SK-N-SH treated with all-trans-retinoic acid at 6 μM for 48 hours (cell line): ENCODE measurements around the gene CIC.
A peak's percentile ranks its signal among the peaks of the same experiment; 100 is the strongest.

Source experiments
- CSDC2 ChIP-seq: fragments of 250-450 bp; sonication (Bioruptor Pico); IDR thresholded peaks from 2 replicates; pipeline ENCODE4 v1.5.0; 2020; ENCODE audit warnings: mild to moderate bottlenecking, moderate library complexity
- ZNF565 ChIP-seq: fragments of 450-650 bp; formaldehyde crosslinking; conservative IDR thresholded peaks from 2 replicates; pipeline ENCODE4 v1.5.0; 2020; ENCODE audit warnings: low read depth, mild to moderate bottlenecking, moderate library complexity
- ZNF8 ChIP-seq: fragments of 450-650 bp; formaldehyde crosslinking; IDR thresholded peaks from 2 replicates; pipeline ENCODE4 v1.5.0; 2020; ENCODE audit warnings: mild to moderate bottlenecking, moderate library complexity
- TF ChIP-seq, protein P1 (sequence below): fragments of 250-450 bp; sonication (Bioruptor Pico); IDR thresholded peaks from 2 replicates; pipeline ENCODE4 v1.8.0; 2020; ENCODE audit warnings: mild to moderate bottlenecking, moderate library complexity, borderline replicate concordance

DNA sequence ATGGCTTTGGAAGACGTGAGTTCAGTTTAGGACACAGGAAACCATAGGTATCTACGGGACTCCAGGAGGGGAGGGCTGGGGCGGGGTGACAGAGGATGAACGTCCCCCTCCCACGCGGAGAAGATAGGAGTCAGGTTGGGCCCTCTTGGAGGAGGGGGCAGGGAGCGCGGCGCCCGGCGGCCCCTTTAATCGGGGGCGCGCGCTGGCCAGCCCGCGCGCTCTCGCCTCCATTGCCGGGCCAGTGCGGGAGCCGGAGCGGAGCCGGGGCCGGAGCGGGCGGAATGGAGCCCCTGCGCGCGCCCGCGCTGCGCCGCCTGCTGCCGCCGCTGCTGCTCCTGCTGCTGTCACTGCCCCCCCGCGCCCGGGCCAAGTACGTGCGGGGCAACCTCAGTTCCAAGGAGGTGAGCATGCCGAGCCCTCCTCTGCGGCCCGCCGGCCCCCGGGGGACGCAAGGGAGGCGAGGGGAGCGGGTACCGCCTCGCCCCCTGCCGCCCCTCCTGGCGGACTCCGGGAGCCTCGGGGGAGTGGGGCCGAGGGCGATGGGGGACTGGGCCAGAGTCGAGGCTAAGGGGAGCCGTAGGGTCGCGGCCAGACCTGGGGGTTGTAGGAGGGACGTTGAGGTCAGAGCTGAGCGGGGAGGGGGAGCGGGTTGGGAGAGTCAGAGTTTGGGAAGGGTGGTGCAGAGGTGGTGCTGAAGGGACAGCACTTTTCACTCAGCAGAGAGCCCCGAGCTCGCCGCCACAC is 44.2 kb downstream of the CIC start, which contains the start of gene TMEM145:
- no peak for TF ChIP-seq CSDC2 (CRISPR knock-in tag)
- no peak for TF ChIP-seq ZNF565
- TF ChIP-seq, protein P1, sequence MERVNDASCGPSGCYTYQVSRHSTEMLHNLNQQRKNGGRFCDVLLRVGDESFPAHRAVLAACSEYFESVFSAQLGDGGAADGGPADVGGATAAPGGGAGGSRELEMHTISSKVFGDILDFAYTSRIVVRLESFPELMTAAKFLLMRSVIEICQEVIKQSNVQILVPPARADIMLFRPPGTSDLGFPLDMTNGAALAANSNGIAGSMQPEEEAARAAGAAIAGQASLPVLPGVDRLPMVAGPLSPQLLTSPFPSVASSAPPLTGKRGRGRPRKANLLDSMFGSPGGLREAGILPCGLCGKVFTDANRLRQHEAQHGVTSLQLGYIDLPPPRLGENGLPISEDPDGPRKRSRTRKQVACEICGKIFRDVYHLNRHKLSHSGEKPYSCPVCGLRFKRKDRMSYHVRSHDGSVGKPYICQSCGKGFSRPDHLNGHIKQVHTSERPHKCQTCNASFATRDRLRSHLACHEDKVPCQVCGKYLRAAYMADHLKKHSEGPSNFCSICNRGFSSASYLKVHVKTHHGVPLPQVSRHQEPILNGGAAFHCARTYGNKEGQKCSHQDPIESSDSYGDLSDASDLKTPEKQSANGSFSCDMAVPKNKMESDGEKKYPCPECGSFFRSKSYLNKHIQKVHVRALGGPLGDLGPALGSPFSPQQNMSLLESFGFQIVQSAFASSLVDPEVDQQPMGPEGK (CRISPR knock-in tag), result 0 out of 2 replicates have a peak, but pooled peaks have one; percentile 45
- TF ChIP-seq ZNF8 (CRISPR knock-in tag), result no peak
